Naive thymus-derived CD4-positive, alpha-beta T cell (primary cell): ENCODE results near the gene WRAP73. TPM values are rescaled to one million over a fixed set of nuclear protein-coding genes. Genes with fewer than 3 reads are reported as not detected.

Experiments used
- ATAC-seq: fragments of 150-1000 bp; cut with Tn5 transposase; 2 replicates; pipeline ENCODE4 v1.10.0; 2021; ENCODE audit warnings: mild to moderate bottlenecking, moderate library complexity
- CTCF ChIA-PET: fragments of 350-600 bp; sonication (Branson Sonifier 250); formaldehyde crosslinking; loops from one replicate; lab custom pipeline; 2021; ENCODE audit warnings: antibody characterized with exemption; lab: Charles Lee
- POLR2A ChIA-PET: fragments of 350-600 bp; sonication (Branson Sonifier 250); formaldehyde crosslinking; loops from one replicate; lab custom pipeline; 2021; ENCODE audit warnings: antibody characterized with exemption, inconsistent platforms; lab: Charles Lee
- DNase-seq, 9 donors: peaks; one replicate each; pipeline versions ENCODE4 v3.0.0 to v3.0.0-alpha.2; 2020 to 2022; ENCODE audit warnings: mixed read lengths in 1 of 9
- H3K27ac ChIP-seq: one replicate; pipeline ENCODE4 v1.7.0; 2013; ENCODE audit warnings: mild to moderate bottlenecking, low read depth, low read length, moderate library complexity
- H3K27me3 ChIP-seq, 2 donors: one replicate each; pipeline ENCODE4 v1.7.0; 2013; ENCODE audit warnings: low read length in 2 of 2, mild to moderate bottlenecking in 2 of 2, moderate library complexity in 2 of 2; ENCODE audit not compliant: control insufficient read depth in 2 of 2, insufficient read depth in 2 of 2
- H3K36me3 ChIP-seq, 3 experiments: 1 replicate in 2 of 3; 2 replicates in 1 of 3; pipeline ENCODE4 v1.7.0; 2013; ENCODE audit warnings: low read length in 3 of 3, mild to moderate bottlenecking in 3 of 3, moderate library complexity in 1 of 3; ENCODE audit not compliant: insufficient read depth in 3 of 3, control insufficient read depth in 2 of 3
- H3K4me1 ChIP-seq, 2 donors: one replicate each; pipeline ENCODE4 v1.7.0; 2013; ENCODE audit warnings: low read length in 2 of 2, mild to moderate bottlenecking in 2 of 2, moderate library complexity in 1 of 2; ENCODE audit not compliant: control insufficient read depth in 2 of 2, insufficient read depth in 2 of 2
- H3K4me3 ChIP-seq: 2 replicates; pipeline ENCODE4 v1.7.0; 2013; ENCODE audit warnings: mild to moderate bottlenecking, low read length
- H3K9me3 ChIP-seq, 3 experiments: 1 replicate in 2 of 3; 2 replicates in 1 of 3; pipeline ENCODE4 v1.7.0; 2013; ENCODE audit warnings: low read length in 3 of 3; ENCODE audit not compliant: control insufficient read depth in 2 of 3
- H3K27ac Mint-ChIP-seq, 9 donors: one replicate each; pipeline ENCODE4 v1.8.0; 2020 to 2022; ENCODE audit warnings: mixed read lengths in 9 of 9, mild to moderate bottlenecking in 8 of 9, moderate library complexity in 5 of 9, inconsistent platforms in 2 of 9
- H3K27me3 Mint-ChIP-seq, 5 donors: one replicate each; pipeline ENCODE4 v1.8.0; 2021 to 2022; ENCODE audit warnings: mixed read lengths in 5 of 5, mild to moderate bottlenecking in 1 of 5
- H3K36me3 Mint-ChIP-seq, 5 donors: one replicate each; pipeline ENCODE4 v1.8.0; 2020 to 2022; ENCODE audit warnings: mixed read lengths in 5 of 5, mild to moderate bottlenecking in 3 of 5, inconsistent platforms in 1 of 5
- H3K4me1 Mint-ChIP-seq, 7 donors: one replicate each; pipeline ENCODE4 v1.8.0; 2020 to 2022; ENCODE audit warnings: mixed read lengths in 7 of 7, mild to moderate bottlenecking in 3 of 7, inconsistent platforms in 1 of 7
- H3K4me3 Mint-ChIP-seq, 10 donors: one replicate each; pipeline ENCODE4 v1.8.0; 2020 to 2022; ENCODE audit warnings: mild to moderate bottlenecking in 10 of 10, mixed read lengths in 10 of 10, moderate library complexity in 6 of 10, inconsistent platforms in 2 of 10
- H3K9me3 Mint-ChIP-seq, 11 donors: one replicate each; pipeline ENCODE4 v1.8.0; 2020 to 2022; ENCODE audit warnings: mixed read lengths in 11 of 11, mild to moderate bottlenecking in 4 of 11, inconsistent platforms in 1 of 11, moderate library complexity in 1 of 11
- intact Hi-C, 2 donors: fragments of 100-400 bp; cut with micrococcal nuclease; formaldehyde crosslinking; loops; one replicate each; pipeline ENCODE4 v1.15.1; 2023
- polyA plus RNA-seq, 2 donors: library from polyadenylated mRNA; unstranded; fragments of 300-500 nt; fragmentation: Illumina TruSeq; gene quantifications; one replicate each; pipeline ENCODE4 v1.2.3, GENCODE V29; 2021
- total RNA-seq, 6 experiments: library from RNA in 5 of 6; stranded (reverse) in 5 of 6; gene quantifications; 1 replicate in 5 of 6; 2 replicates in 1 of 6; pipeline ENCODE4 v1.2.3 and lab custom pipeline; 2021 to 2026

The WRAP73 gene
- total and polyA plus RNA-seq, 7 experiments from 2014 or later = 25.5 to 42.0 (median 36.3) TPM

GRCh38 chr1:3611170-3612019 lies 38.5 kb downstream of the WRAP73 start, which contains the start of gene MEGF6:
Gene MEGF6, minus strand, starts transcription at chr1:3611508. Its CDS starts 240 bp downstream, at chr1:3611268.
- H3K27me3 Mint-ChIP-seq = peaks cover 0 to 34% (median 6%) of the 10 kb centered on the region in 5 donors
- Histone ChIP-seq H3K4me3 (no peak within 1 kb of the TSS), H3K4me1 (peaks cover 0 to 9% of the 10 kb centered on the region in 2 donors), H3K27me3 (no peaks in the 10 kb centered on the region), H3K36me3 (no peaks in the 10 kb centered on the region), H3K9me3 (no peaks in the 10 kb centered on the region), H3K27ac (no peak within 1 kb of the TSS)
- no peaks in the 10 kb centered on the region for H3K9me3 Mint-ChIP-seq
- peaks cover 0 to 10% (median 10%) of the 10 kb centered on the region in 7 donors for H3K4me1 Mint-ChIP-seq
- H3K4me3 Mint-ChIP-seq = peak within 1 kb of the TSS; percentile 30 to 86 (median 80)
- peak; percentile 75 for ATAC-seq
- POLR2A ChIA-PET = interaction anchor here (1.1 kb wide), 1 partner anchor 10 kb away, joined by 3 read pairs; no protein-coding TSS in a partner anchor
- intact Hi-C loops = loop anchor here in 1 of 2 donors (1.0 kb wide), 1 partner anchor 80 kb away; no protein-coding TSS in a partner anchor
- H3K36me3 Mint-ChIP-seq = no peaks in the 10 kb centered on the region
- H3K27ac Mint-ChIP-seq = peak within 1 kb of the TSS in 2 of 9 donors; percentile 20 to 42
- DNase-seq = peak in 4 of 9 donors; percentile 28 to 59 (median 36)
- CTCF ChIA-PET = interaction anchor here (1.6 kb wide), 1 partner anchor 9 kb away, joined by 4 read pairs; no protein-coding TSS in a partner anchor

- intact Hi-C loops = loop anchor here in 1 of 2 donors (1.0 kb wide), 1 partner anchor 79 kb away; no protein-coding TSS in a partner anchor
- Histone ChIP-seq H3K27ac (no peak overlapping the region), H3K27me3 (no peaks in the 10 kb centered on the region), H3K4me3 (no peak overlapping the region), H3K36me3 (no peaks in the 10 kb centered on the region), H3K4me1 (peaks cover 0 to 9% of the 10 kb centered on the region in 2 donors), H3K9me3 (no peaks in the 10 kb centered on the region)
- DNase-seq (no peak), ATAC-seq (no peak)
- peaks cover 0 to 34% (median 6%) of the 10 kb centered on the region in 5 donors for H3K27me3 Mint-ChIP-seq
- ChIA-PET CTCF (interaction anchor here (1.6 kb wide), 1 partner anchor 10 kb away, joined by 4 read pairs; no protein-coding TSS in a partner anchor), POLR2A (no interaction called here)
- H3K4me3 Mint-ChIP-seq = peak overlapping the region in 9 of 10 donors; percentile 70 to 86 (median 79)
- peak overlapping the region in 2 of 9 donors; percentile 20 to 42 for H3K27ac Mint-ChIP-seq
- no peaks in the 10 kb centered on the region for H3K9me3 Mint-ChIP-seq
- H3K36me3 Mint-ChIP-seq = no peaks in the 10 kb centered on the region
- peaks cover 0 to 10% (median 10%) of the 10 kb centered on the region in 7 donors for H3K4me1 Mint-ChIP-seq
Measured at GRCh38 chr1:3610527-3611169, 39.3 kb downstream of the WRAP73 start.

- Mint-ChIP-seq H3K27ac (peak overlapping the region in 2 of 9 donors; percentile 20 to 42), H3K27me3 (peaks cover 0 to 34% (median 5%) of the 10 kb centered on the region in 5 donors), H3K4me1 (peaks cover 0 to 10% (median 10%) of the 10 kb centered on the region in 7 donors), H3K4me3 (peak overlapping the region in 8 of 10 donors; percentile 70 to 86 (median 78)), H3K9me3 (no peaks in the 10 kb centered on the region), H3K36me3 (no peaks in the 10 kb centered on the region)
- no peaks in the 10 kb centered on the region for H3K27me3 ChIP-seq
- DNase-seq (no peak), ATAC-seq (no peak)
- peaks cover 0 to 9% of the 10 kb centered on the region in 2 donors for H3K4me1 ChIP-seq
- H3K27ac ChIP-seq = no peak overlapping the region
- H3K4me3 ChIP-seq = no peak overlapping the region
- H3K9me3 ChIP-seq = no peaks in the 10 kb centered on the region
- intact Hi-C loops = no loop called here
- POLR2A ChIA-PET = interaction anchor here (1.3 kb wide), 1 partner anchor 12 kb away, joined by 5 read pairs; no protein-coding TSS in a partner anchor
- H3K36me3 ChIP-seq = no peaks in the 10 kb centered on the region
- CTCF ChIA-PET = interaction anchor here (0.6 to 1.4 kb wide), 2 partner anchors 9 to 1713 kb away, joined by 3 read pairs; no protein-coding TSS in a partner anchor
Measured at GRCh38 chr1:3609769-3610526, 40.0 kb downstream of the WRAP73 start.

- Mint-ChIP-seq H3K36me3 (no peaks in the 10 kb centered on the region), H3K4me3 (peak overlapping the region in 4 of 10 donors; percentile 21 to 86 (median 42)), H3K9me3 (no peaks in the 10 kb centered on the region), H3K27ac (no peak overlapping the region), H3K4me1 (peaks cover 0 to 10% (median 10%) of the 10 kb centered on the region in 7 donors), H3K27me3 (peaks cover 0 to 31% (median 5%) of the 10 kb centered on the region in 5 donors)
- POLR2A ChIA-PET = interaction anchor here (1.3 kb wide), 1 partner anchor 11 kb away, joined by 5 read pairs; no protein-coding TSS in a partner anchor
- Histone ChIP-seq H3K4me1 (peaks cover 0 to 9% of the 10 kb centered on the region in 2 donors), H3K36me3 (no peaks in the 10 kb centered on the region), H3K9me3 (no peaks in the 10 kb centered on the region), H3K27ac (no peak overlapping the region), H3K27me3 (no peaks in the 10 kb centered on the region), H3K4me3 (no peak overlapping the region)
- intact Hi-C loops = no loop called here
- DNase-seq (no peak), ATAC-seq (no peak)
- CTCF ChIA-PET = interaction anchor here (1.4 kb wide), 1 partner anchor 10 kb away, joined by 3 read pairs; no protein-coding TSS in a partner anchor
Measured at GRCh38 chr1:3609016-3609768, 40.7 kb downstream of the WRAP73 start.

- ChIA-PET POLR2A (no interaction called here), CTCF (interaction anchor here (0.8 kb wide), 1 partner anchor 12 kb away, joined by 3 read pairs; no protein-coding TSS in a partner anchor)
- ATAC-seq (no peak), DNase-seq (no peak)
- peaks cover 0 to 9% of the 10 kb centered on the region in 2 donors for H3K4me1 ChIP-seq
- no peaks in the 10 kb centered on the region for H3K9me3 ChIP-seq
- no peak overlapping the region for H3K27ac ChIP-seq
- no peak overlapping the region for H3K4me3 ChIP-seq
- Mint-ChIP-seq H3K36me3 (no peaks in the 10 kb centered on the region), H3K9me3 (no peaks in the 10 kb centered on the region), H3K27ac (no peak overlapping the region), H3K4me1 (peaks cover 0 to 10% (median 10%) of the 10 kb centered on the region in 7 donors), H3K4me3 (peak overlapping the region in 1 of 10 donors; percentile 40), H3K27me3 (peaks cover 0 to 23% (median 5%) of the 10 kb centered on the region in 5 donors)
- H3K36me3 ChIP-seq = no peaks in the 10 kb centered on the region
- H3K27me3 ChIP-seq = no peaks in the 10 kb centered on the region
- intact Hi-C loops = no loop called here
Measured at GRCh38 chr1:3608154-3608553, 41.7 kb downstream of the WRAP73 start.
